Keratinocyte (primary cell): ENCODE measurements around the gene MICA.

ENCODE experiments used
- EZH2 ChIP-seq: IDR thresholded peaks from one replicate; pipeline ENCODE4 v1.6.1; 2012; ENCODE audit warnings: inconsistent platforms, mild to moderate bottlenecking, low read length, moderate library complexity
- TF ChIP-seq, protein P1 (sequence below), 3 experiments: IDR thresholded peaks in 1 of 3; conservative IDR thresholded peaks in 1 of 3; optimal IDR thresholded peaks in 1 of 3; 2 replicates in 2 of 3; 3 replicates in 1 of 3; pipeline versions ENCODE3 to v1.5.1; 2011; ENCODE audit warnings: low read length in 3 of 3, mild to moderate bottlenecking in 3 of 3, moderate library complexity in 2 of 3, control low read depth in 1 of 3, inconsistent platforms in 1 of 3; ENCODE audit not compliant: insufficient read depth in 2 of 3; ENCODE audit errors: extremely low read depth in 1 of 3

- TF ChIP-seq, protein P1, sequence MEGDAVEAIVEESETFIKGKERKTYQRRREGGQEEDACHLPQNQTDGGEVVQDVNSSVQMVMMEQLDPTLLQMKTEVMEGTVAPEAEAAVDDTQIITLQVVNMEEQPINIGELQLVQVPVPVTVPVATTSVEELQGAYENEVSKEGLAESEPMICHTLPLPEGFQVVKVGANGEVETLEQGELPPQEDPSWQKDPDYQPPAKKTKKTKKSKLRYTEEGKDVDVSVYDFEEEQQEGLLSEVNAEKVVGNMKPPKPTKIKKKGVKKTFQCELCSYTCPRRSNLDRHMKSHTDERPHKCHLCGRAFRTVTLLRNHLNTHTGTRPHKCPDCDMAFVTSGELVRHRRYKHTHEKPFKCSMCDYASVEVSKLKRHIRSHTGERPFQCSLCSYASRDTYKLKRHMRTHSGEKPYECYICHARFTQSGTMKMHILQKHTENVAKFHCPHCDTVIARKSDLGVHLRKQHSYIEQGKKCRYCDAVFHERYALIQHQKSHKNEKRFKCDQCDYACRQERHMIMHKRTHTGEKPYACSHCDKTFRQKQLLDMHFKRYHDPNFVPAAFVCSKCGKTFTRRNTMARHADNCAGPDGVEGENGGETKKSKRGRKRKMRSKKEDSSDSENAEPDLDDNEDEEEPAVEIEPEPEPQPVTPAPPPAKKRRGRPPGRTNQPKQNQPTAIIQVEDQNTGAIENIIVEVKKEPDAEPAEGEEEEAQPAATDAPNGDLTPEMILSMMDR (optimal IDR thresholded peaks at IDR 0.05 in 1 of 3, IDR thresholded peaks at IDR 0.05 in 1 of 3, conservative IDR thresholded peaks at IDR 0.05 in 1 of 3; ENCODE audit: extremely low read depth in 1 of 3, insufficient read depth in 2 of 3, low read length in 3 of 3): no peak
- no peak for TF ChIP-seq EZH2
Measured at GRCh38 chr6:31368461-31368860, 34.9 kb upstream of the MICA start.
